K562 (cell line): ENCODE data around the gene TAF12. TPM values are rescaled to one million over a fixed set of nuclear protein-coding genes. Genes with fewer than 3 reads are reported as not detected.

Experiments
- ATAC-seq: fragments of 200-7000 bp; cut with Tn5 transposase; 3 replicates; pipeline ENCODE4 v1.9.1; 2020; ENCODE audit warnings: moderate library complexity
- BruUV-seq: library from RNA; stranded (reverse); fragments of 400-500 nt; replicated peaks from 2 replicates; lab custom pipeline; 2021; lab: Mats Ljungman, UMichigan
- CTCF ChIA-PET: fragments of 300-600 bp; formaldehyde crosslinking; extraction: SDS; loops from one replicate; lab custom pipeline; 2021; ENCODE audit warnings: low intra/inter-chr PET ratio; lab: Yijun Ruan, JAX
- POLR2A ChIA-PET: fragments of 300-600, 350-650 bp; sonication (Branson Sonifier 250); formaldehyde crosslinking; extraction: SDS; loops from one replicate; lab custom pipeline; 2021; ENCODE audit warnings: antibody characterized with exemption, inconsistent platforms; lab: Yijun Ruan, JAX
- DNase-seq, 4 experiments: peaks; one replicate each; pipeline versions ENCODE4 v3.0.0 to v3.0.0-alpha.2; 2011 to 2018; ENCODE audit warnings: low spot score in 3 of 4, mixed read lengths in 3 of 4; ENCODE audit errors: extremely low read depth in 1 of 4
- FAIRE-seq: peaks from 2 replicates; lab custom pipeline; 2011; peaks lifted over from hg19 to GRCh38; lab: Jason Lieb, UNC
- H2AFZ ChIP-seq: 2 replicates; pipeline ENCODE4 v1.6.0; 2011; ENCODE audit warnings: low read depth, low read length, control low read depth, inconsistent platforms
- H3K27ac ChIP-seq: fragments of 200-600 bp; 3 replicates; pipeline ENCODE4 v1.8.0; 2011; ENCODE audit warnings: low read depth, mild to moderate bottlenecking, control low read depth, inconsistent platforms, low read length, moderate library complexity, mixed read lengths; ENCODE audit errors: extremely low read depth
- H3K27me3 ChIP-seq, 2 experiments: fragments of 300-600 bp in 1 of 2; 2 replicates in 1 of 2; 3 replicates in 1 of 2; pipeline versions ENCODE4 v1.6.0 to v1.8.0; 2011; ENCODE audit warnings: inconsistent platforms in 2 of 2, low read length in 2 of 2, mild to moderate bottlenecking in 1 of 2, mixed read lengths in 1 of 2, moderate library complexity in 1 of 2; ENCODE audit not compliant: control insufficient read depth in 2 of 2, insufficient read depth in 2 of 2
- H3K36me3 ChIP-seq: fragments of 300-600 bp; 3 replicates; pipeline ENCODE4 v1.8.0; 2011; ENCODE audit warnings: mild to moderate bottlenecking, low read length, inconsistent platforms; ENCODE audit not compliant: control insufficient read depth, insufficient read depth
- H3K4me1 ChIP-seq, 2 experiments: fragments of 200-600 bp in 1 of 2; replicated peaks in 1 of 2; 2 replicates in 1 of 2; 3 replicates in 1 of 2; pipeline versions ENCODE4 v1.5.1 to v1.8.0; 2011; ENCODE audit warnings: inconsistent platforms in 2 of 2, low read length in 2 of 2, mild to moderate bottlenecking in 1 of 2, mixed read lengths in 1 of 2, moderate library complexity in 1 of 2; ENCODE audit not compliant: control insufficient read depth in 2 of 2, insufficient read depth in 2 of 2
- H3K4me2 ChIP-seq: 2 replicates; pipeline ENCODE4 v1.6.1; 2011; ENCODE audit warnings: low read length, control low read depth, inconsistent platforms, mixed read lengths; ENCODE audit not compliant: insufficient read depth
- H3K4me3 ChIP-seq: fragments of 200-600 bp; sonication (generic), shearing (Covaris generic); 2 replicates; pipeline ENCODE4 v1.5.1; 2016; ENCODE audit warnings: control low read depth, inconsistent platforms
- H3K79me2 ChIP-seq: fragments of 200-600 bp; 3 replicates; pipeline ENCODE4 v1.8.0; 2011; ENCODE audit warnings: low read length, inconsistent platforms; ENCODE audit not compliant: control insufficient read depth, insufficient read depth
- H3K9ac ChIP-seq, 2 experiments: 2 replicates each; pipeline versions ENCODE4 v1.6.0 to v1.6.1; 2011; ENCODE audit warnings: low read depth in 2 of 2, low read length in 2 of 2, control low read depth in 1 of 2, inconsistent platforms in 1 of 2, mild to moderate bottlenecking in 1 of 2, mixed read lengths in 1 of 2; ENCODE audit not compliant: insufficient read depth in 1 of 2
- H3K9me1 ChIP-seq: one replicate; pipeline ENCODE4 v1.6.0; 2011; ENCODE audit warnings: inconsistent platforms, mild to moderate bottlenecking, low read length, moderate library complexity; ENCODE audit not compliant: control insufficient read depth, insufficient read depth
- H3K9me3 ChIP-seq: replicated peaks from 2 replicates; pipeline ENCODE4 v1.5.1; 2011; ENCODE audit warnings: low read depth, low read length, inconsistent platforms; ENCODE audit not compliant: control insufficient read depth, insufficient read depth
- H4K20me1 ChIP-seq: replicated peaks from 2 replicates; pipeline ENCODE4 v1.6.1; 2011; ENCODE audit warnings: low read length, inconsistent platforms, mixed read lengths; ENCODE audit not compliant: control insufficient read depth, insufficient read depth
- ETS2 ChIP-seq: IDR thresholded peaks from 2 replicates; pipeline ENCODE4 v1.6.1; 2016; ENCODE audit warnings: borderline replicate concordance, missing genetic modification characterization, mild to moderate bottlenecking, moderate library complexity, missing compliant biosample characterization; ENCODE audit not compliant: poor library complexity, severe bottlenecking
- HDAC8 ChIP-seq: fragments of 450-650 bp; IDR thresholded peaks from 2 replicates; pipeline ENCODE4 v1.6.1; 2016; ENCODE audit warnings: mild to moderate bottlenecking, missing genetic modification characterization, moderate library complexity, missing compliant biosample characterization
- NKRF ChIP-seq: fragments of 450-650 bp; IDR thresholded peaks from 2 replicates; pipeline ENCODE4 v1.6.1; 2016; ENCODE audit warnings: borderline replicate concordance
- RBM17 ChIP-seq: fragments of 200-400 bp; formaldehyde crosslinking; IDR thresholded peaks from 2 replicates; pipeline ENCODE4 v1.6.1; 2017; ENCODE audit warnings: low read depth, mild to moderate bottlenecking, low read length, borderline replicate concordance
- TOE1 ChIP-seq, 2 experiments: fragments of 450-650 bp in 1 of 2; sonication (generic) in 1 of 2; formaldehyde crosslinking in 1 of 2; IDR thresholded peaks; 2 replicates each; pipeline versions ENCODE4 v1.7.1 to v1.8.0; 2016 to 2022; ENCODE audit warnings: borderline replicate concordance in 2 of 2, mild to moderate bottlenecking in 2 of 2, antibody characterized with exemption in 1 of 2, inconsistent platforms in 1 of 2, low read depth in 1 of 2, missing genetic modification reagents in 1 of 2, moderate library complexity in 1 of 2
- WGBS: fragments of 100-300 bp; shearing (Covaris generic); methylation state at CpG from one replicate; pipeline ENCODE4 v1.1.6; 2016; ENCODE audit warnings: low coverage, mixed read lengths; ENCODE audit not compliant: insufficient coverage; ENCODE audit errors: missing lambda C conversion rate; 5-methylcytosine and 5-hydroxymethylcytosine counted together
- in situ Hi-C: fragments of 300-500 bp; cut with MboI; formaldehyde crosslinking; loops from 4 replicates; pipeline ENCODE4 v1.15.0; 2018; ENCODE audit warnings: inconsistent platforms, mixed read lengths
- intact Hi-C: fragments of 100-400 bp; cut with micrococcal nuclease; formaldehyde crosslinking; loops from 2 replicates; pipeline ENCODE4 v1.14.2; 2022
- polyA plus RNA-seq, 8 experiments: library from polyadenylated mRNA; depleted of rRNA in 4 of 8; stranded (reverse) in 5 of 8; unstranded in 3 of 8; fragments of >200 nt; fragmentation: Nextera tagmentation in 2 of 8; fragmentation: Illumina TruSeq in 1 of 8; extraction: Ambion mirVana in 2 of 8; extraction: Trizol in 1 of 8; gene quantifications; 2 replicates each; pipeline versions ENCODE4 v1.2.1 to v1.2.3, GENCODE V29; 2011 to 2014; ENCODE audit warnings: inconsistent platforms in 1 of 8, missing spikeins in 1 of 8
- total RNA-seq, 7 experiments: library from RNA; depleted of rRNA in 6 of 7; stranded (reverse); fragments of >200 nt in 6 of 7; fragmentation: Illumina TruSeq in 2 of 7; extraction: Trizol in 2 of 7; gene quantifications; 2 replicates each; pipeline versions ENCODE4 v1.2.1 to v1.2.3, GENCODE V29; 2011 to 2021; ENCODE audit warnings: low replicate concordance in 1 of 7
- TF ChIP-seq, protein P1 (sequence below): fragments of 450-650 bp; IDR thresholded peaks from 2 replicates; pipeline ENCODE4 v1.6.1; 2016; ENCODE audit warnings: antibody characterized with exemption
- TF ChIP-seq, protein P2 (sequence below): IDR thresholded peaks from 2 replicates; pipeline ENCODE4 v1.6.1; 2016; ENCODE audit warnings: missing genetic modification characterization, missing compliant biosample characterization
- TF ChIP-seq, protein P3 (sequence below): fragments of 200-800 bp; sonication (Bioruptor generic); IDR thresholded peaks from 2 replicates; pipeline ENCODE4 v1.6.1; 2016; ENCODE audit warnings: missing genetic modification characterization, missing compliant biosample characterization

TAF12 gene
- total and polyA plus RNA-seq, 9 of the 15 experiments (the other 6 are each of a cell fraction or from before 2014, with no cell fraction given), result 31.6 to 89.0 (median 50.5) TPM

DNA sequence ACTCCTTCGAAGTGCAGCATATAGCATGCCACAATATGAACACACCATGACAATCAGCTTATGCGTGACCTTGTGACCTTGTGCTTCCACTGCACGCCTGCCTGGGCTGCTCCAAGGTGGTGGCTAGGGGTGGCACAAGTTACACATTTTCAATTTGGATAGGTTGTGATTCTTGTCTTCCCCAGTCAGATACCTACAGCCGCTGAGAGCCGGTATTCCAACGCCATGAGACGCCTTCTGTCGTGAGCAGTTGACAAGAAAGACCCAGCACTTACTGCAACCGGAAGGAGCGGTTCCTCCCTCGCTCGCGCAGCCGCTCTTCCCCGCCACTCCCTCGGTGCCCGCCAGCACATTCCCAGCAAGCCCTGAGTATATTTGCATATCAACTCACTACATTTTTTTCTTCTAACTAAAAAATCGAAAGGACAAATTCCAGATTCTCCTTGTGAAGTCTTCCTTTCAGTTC, 5.2 kb upstream of the TAF12 start:
- peak overlapping the region; percentile 88 for H3K4me2 ChIP-seq
- peak overlapping the region; percentile 28 for H3K4me3 ChIP-seq
- no peaks in the 10 kb centered on the region for H3K27me3 ChIP-seq
- H3K36me3 ChIP-seq, result no peaks in the 10 kb centered on the region
- H4K20me1 ChIP-seq, result no peaks in the 10 kb centered on the region
- no peaks in the 10 kb centered on the region for H3K9me1 ChIP-seq
- intact Hi-C loops (loop anchor here (1.0 to 10.0 kb wide), 8 partner anchors 21 to 554 kb away; partner anchors contain the start of genes ATP5IF1, DNAJC8, GMEB1 and SRSF4), in situ Hi-C loops (loop anchor here (5.0 kb wide), 1 partner anchor 219 kb away; no protein-coding TSS in a partner anchor)
- under 1% methylated on average over 18 of the region's 18 CpGs for WGBS
- H3K9ac ChIP-seq, result peak overlapping the region; percentile 84 to 88
- peaks cover 28 to 34% of the 10 kb centered on the region in 2 experiments; a peak in 4 of 5 replicates for H3K4me1 ChIP-seq
- no TSS peak for BruUV-seq
- FAIRE-seq (peak; percentile 94), ATAC-seq (peak; percentile 87), DNase-seq (peak; percentile 83 to 97 (median 90))
- no peaks in the 10 kb centered on the region for H3K9me3 ChIP-seq
- H3K27ac ChIP-seq, result peak overlapping the region; percentile 95
- H3K79me2 ChIP-seq, result peaks cover 19% of the 10 kb centered on the region
- CTCF ChIA-PET, result interaction anchor here (0.6 to 1.2 kb wide), 2 partner anchors 49 to 89 kb away, joined by 3 read pairs; partner anchors contain the start of gene YTHDF2
- POLR2A ChIA-PET, result interaction anchor here (0.6 to 4.4 kb wide), 129 partner anchors 8 to 922 kb away, joined by 3 to 240 read pairs (median 5); partner anchors contain the start of genes ATP5IF1, EYA3, FAM76A and GMEB1
- H2AFZ ChIP-seq, result peak overlapping the region; percentile 86
- TF ChIP-seq NKRF (no peak; the same call in 1 of the 2 replicates), TOE1 (IDR thresholded peaks at IDR 0.05; ENCODE audit: borderline replicate concordance) (no peak), TOE1 (CRISPR knock-in tag; IDR thresholded peaks at IDR 0.05; ENCODE audit: borderline replicate concordance, low read depth) (no peak), ETS2 (no peak), HDAC8 (tag) (peak; percentile 69; the same call in 1 of the 2 replicates), RBM17 (no peak)
- TF ChIP-seq, protein P1, sequence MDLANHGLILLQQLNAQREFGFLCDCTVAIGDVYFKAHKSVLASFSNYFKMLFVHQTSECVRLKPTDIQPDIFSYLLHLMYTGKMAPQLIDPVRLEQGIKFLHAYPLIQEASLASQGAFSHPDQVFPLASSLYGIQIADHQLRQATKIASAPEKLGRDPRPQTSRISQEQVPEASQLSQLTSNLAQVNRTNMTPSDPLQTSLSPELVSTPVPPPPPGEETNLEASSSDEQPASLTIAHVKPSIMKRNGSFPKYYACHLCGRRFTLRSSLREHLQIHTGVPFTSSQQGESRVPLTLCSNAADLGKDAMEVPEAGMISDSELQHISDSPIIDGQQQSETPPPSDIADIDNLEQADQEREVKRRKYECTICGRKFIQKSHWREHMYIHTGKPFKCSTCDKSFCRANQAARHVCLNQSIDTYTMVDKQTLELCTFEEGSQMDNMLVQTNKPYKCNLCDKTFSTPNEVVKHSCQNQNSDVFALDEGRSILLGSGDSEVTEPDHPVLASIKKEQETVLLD, result peak; percentile 42; the same call in 1 of the 2 replicates
- TF ChIP-seq, protein P2, sequence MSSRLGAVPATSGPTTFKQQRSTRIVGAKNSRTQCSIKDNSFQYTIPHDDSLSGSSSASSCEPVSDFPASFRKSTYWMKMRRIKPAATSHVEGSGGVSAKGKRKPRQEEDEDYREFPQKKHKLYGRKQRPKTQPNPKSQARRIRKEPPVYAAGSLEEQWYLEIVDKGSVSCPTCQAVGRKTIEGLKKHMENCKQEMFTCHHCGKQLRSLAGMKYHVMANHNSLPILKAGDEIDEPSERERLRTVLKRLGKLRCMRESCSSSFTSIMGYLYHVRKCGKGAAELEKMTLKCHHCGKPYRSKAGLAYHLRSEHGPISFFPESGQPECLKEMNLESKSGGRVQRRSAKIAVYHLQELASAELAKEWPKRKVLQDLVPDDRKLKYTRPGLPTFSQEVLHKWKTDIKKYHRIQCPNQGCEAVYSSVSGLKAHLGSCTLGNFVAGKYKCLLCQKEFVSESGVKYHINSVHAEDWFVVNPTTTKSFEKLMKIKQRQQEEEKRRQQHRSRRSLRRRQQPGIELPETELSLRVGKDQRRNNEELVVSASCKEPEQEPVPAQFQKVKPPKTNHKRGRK, result no peak; the same call in 1 of the 2 replicates
- TF ChIP-seq, protein P3, sequence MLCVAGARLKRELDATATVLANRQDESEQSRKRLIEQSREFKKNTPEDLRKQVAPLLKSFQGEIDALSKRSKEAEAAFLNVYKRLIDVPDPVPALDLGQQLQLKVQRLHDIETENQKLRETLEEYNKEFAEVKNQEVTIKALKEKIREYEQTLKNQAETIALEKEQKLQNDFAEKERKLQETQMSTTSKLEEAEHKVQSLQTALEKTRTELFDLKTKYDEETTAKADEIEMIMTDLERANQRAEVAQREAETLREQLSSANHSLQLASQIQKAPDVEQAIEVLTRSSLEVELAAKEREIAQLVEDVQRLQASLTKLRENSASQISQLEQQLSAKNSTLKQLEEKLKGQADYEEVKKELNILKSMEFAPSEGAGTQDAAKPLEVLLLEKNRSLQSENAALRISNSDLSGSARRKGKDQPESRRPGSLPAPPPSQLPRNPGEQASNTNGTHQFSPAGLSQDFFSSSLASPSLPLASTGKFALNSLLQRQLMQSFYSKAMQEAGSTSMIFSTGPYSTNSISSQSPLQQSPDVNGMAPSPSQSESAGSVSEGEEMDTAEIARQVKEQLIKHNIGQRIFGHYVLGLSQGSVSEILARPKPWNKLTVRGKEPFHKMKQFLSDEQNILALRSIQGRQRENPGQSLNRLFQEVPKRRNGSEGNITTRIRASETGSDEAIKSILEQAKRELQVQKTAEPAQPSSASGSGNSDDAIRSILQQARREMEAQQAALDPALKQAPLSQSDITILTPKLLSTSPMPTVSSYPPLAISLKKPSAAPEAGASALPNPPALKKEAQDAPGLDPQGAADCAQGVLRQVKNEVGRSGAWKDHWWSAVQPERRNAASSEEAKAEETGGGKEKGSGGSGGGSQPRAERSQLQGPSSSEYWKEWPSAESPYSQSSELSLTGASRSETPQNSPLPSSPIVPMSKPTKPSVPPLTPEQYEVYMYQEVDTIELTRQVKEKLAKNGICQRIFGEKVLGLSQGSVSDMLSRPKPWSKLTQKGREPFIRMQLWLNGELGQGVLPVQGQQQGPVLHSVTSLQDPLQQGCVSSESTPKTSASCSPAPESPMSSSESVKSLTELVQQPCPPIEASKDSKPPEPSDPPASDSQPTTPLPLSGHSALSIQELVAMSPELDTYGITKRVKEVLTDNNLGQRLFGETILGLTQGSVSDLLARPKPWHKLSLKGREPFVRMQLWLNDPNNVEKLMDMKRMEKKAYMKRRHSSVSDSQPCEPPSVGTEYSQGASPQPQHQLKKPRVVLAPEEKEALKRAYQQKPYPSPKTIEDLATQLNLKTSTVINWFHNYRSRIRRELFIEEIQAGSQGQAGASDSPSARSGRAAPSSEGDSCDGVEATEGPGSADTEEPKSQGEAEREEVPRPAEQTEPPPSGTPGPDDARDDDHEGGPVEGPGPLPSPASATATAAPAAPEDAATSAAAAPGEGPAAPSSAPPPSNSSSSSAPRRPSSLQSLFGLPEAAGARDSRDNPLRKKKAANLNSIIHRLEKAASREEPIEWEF (CRISPR knock-in tag), result no peak; the same call in 1 of the 2 replicates
